Measurements from ENCODE around the gene HTR3B.
"Not testable (repeated sequence)": the region's sequence is repeated elsewhere in the genome, so short reads cannot be mapped to it uniquely, and the experiment has no call there.

HTR3B gene

DNA sequence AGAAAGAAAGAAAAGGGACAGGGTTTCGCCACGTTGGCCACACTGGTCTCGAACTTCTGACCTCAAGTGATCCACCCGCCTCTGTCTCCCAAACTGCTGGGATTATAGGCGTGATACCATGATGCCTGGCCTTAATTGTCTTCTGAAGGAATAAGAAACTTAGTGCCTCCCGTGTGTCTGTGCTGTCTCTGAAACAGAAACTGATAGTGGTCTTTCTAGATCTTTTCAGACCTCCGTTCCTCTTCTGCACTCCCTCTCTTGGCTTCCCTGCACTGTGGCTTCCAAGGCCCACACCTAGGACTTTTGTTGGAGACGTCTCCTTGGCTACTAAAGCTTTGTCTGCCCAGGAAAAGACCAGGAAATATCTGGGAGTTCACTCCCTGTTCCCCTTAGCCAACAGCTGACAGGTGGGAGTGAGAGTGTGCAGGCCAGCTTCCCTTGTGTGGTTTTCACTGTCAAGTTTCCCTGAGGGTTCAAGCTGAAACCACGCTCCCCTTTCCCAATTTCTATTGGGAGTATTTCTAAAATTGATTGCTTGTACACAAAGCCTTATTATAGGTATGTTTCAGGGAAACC lies 10.1 kb upstream of the HTR3B start:
- peaks cover 6% of the 10 kb centered on the region for H3K4me1 ChIP-seq (ENCODE audit: control insufficient read depth, insufficient read depth, low read length)
- no peak overlapping the region for H3K4me3 ChIP-seq (ENCODE audit: low read depth, low read length)
- no peak overlapping the region for H3K9ac ChIP-seq (ENCODE audit: low read depth, low read length)
- no peaks in the 10 kb centered on the region for H3K27me3 ChIP-seq (ENCODE audit: control insufficient read depth, insufficient read depth, low read length)
- no peaks in the 10 kb centered on the region for H3K36me3 ChIP-seq (ENCODE audit: control insufficient read depth, insufficient read depth, low read length)
- H3K9me3 ChIP-seq (ENCODE audit: control insufficient read depth, insufficient read depth, low read length), result no peaks in the 10 kb centered on the region

DNA sequence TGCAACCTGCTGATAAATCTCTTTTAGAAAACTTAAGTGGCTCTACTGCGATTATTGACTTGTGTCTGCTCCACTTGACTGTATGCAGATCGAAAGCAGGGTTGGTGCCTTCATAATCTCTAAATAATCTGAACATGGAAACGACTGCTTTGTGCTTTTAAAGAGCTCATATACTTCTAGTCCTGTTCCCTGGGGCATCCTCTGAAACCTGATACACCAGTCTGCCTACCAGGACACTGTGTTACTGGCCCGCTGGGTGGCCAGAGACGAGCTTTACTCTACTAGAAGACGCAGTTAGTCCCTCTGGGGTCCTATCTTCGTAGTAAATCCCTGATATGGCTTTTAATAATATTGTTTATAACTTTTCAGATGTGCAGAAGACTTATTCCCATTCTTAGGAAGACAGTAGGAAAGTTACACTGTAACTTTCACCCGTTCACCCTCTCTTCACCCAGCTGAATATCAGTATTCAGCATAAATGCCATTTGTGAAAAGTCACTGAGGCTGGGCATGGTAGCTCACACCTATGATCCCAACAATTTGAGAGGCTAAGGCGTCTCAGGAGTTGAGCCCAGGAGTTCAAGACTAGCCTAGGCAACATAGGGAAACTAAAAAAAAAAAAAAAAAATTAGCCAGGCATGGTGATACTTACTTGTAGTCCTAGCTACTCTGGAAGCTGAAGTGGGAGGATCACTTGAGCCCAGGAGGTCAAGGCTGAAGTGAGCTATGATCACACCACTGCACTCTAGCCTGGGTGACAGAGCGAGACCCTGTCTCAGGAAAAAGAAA lies 9.0 kb upstream of the HTR3B start:
- H3K36me3 ChIP-seq (ENCODE audit: control insufficient read depth, insufficient read depth, low read length), result no peaks in the 10 kb centered on the region
- H3K4me1 ChIP-seq (ENCODE audit: control insufficient read depth, insufficient read depth, low read length), result peaks cover 6% of the 10 kb centered on the region
- H3K4me3 ChIP-seq (ENCODE audit: low read depth, low read length), result no peak overlapping the region
- H3K27me3 ChIP-seq (ENCODE audit: control insufficient read depth, insufficient read depth, low read length), result no peaks in the 10 kb centered on the region
- no peaks in the 10 kb centered on the region for H3K9me3 ChIP-seq (ENCODE audit: control insufficient read depth, insufficient read depth, low read length)
- H3K9ac ChIP-seq (ENCODE audit: low read depth, low read length), result no peak overlapping the region

DNA sequence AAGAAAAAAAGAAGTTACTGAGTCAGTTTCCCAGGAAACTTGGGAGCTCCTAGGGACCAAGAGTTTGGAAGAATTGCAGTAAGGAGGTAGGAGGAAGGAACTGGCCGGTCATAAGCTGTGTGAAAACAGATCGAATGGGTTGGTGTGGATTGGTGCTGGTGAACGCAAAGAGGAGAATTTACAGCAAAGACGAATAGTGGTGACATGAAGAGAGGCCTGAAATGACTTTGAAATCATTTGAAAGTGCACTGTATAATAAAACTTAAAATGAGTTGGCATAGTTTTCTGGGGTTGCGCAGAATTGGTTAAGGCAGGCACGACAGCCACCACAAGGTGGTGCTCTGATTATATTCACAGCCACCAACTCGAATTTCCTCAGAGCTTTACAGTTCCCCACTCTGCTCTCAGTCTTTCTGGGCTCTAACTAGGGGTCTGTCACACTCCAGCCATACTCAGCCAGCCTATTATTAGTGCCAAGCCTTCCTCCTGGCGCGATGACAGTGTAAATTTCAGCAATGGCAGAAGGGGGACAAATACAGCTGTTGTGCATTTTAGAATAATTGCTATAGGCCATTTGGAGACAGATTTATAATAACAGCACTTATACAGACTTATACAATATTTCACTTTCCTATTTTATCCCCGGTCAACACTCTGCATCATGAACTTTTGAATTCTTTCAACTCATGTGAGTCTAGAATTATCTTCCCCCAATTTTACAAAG lies 8.3 kb upstream of the HTR3B start:
- Histone ChIP-seq H3K4me1 (ENCODE audit: control insufficient read depth, insufficient read depth, low read length) (peaks cover 6% of the 10 kb centered on the region), H3K9ac (ENCODE audit: low read depth, low read length) (no peak overlapping the region)

DNA sequence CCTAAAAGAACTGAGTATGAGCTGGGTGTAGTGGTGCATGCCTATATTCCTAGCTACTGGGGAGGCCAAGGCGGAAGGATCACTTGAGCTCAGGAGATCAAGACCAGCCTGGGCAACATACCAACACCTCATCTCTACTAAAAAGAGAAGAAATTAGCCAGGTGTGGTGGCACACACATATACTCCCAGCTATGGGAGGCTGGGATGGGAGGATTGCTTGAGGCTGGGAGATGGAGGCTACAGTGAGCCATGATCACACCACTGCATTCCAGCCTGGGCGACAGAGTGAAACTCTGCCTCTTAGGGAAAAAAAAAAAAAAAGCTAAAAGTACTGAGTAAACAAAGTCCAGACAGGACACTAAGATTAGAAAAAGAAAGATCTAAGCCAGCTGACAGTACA lies 3.5 kb upstream of the HTR3B start:
- Histone ChIP-seq H3K4me1 (ENCODE audit: control insufficient read depth, insufficient read depth, low read length) (peaks cover 2% of the 10 kb centered on the region), H3K36me3 (ENCODE audit: control insufficient read depth, insufficient read depth, low read length) (no peaks in the 10 kb centered on the region), H3K27me3 (ENCODE audit: control insufficient read depth, insufficient read depth, low read length) (no peaks in the 10 kb centered on the region), H3K4me3 (ENCODE audit: low read depth, low read length) (no peak overlapping the region), H3K9me3 (ENCODE audit: control insufficient read depth, insufficient read depth, low read length) (no peaks in the 10 kb centered on the region), H3K9ac (ENCODE audit: low read depth, low read length) (no peak overlapping the region)

More for the DNA sequence above, 8.3 kb upstream of the HTR3B start:
- H3K27me3 ChIP-seq (ENCODE audit: control insufficient read depth, insufficient read depth, low read length), result no peaks in the 10 kb centered on the region
- H3K4me3 ChIP-seq (ENCODE audit: low read depth, low read length), result no peak overlapping the region
- H3K9me3 ChIP-seq (ENCODE audit: control insufficient read depth, insufficient read depth, low read length), result no peaks in the 10 kb centered on the region
- H3K36me3 ChIP-seq (ENCODE audit: control insufficient read depth, insufficient read depth, low read length), result no peaks in the 10 kb centered on the region

DNA sequence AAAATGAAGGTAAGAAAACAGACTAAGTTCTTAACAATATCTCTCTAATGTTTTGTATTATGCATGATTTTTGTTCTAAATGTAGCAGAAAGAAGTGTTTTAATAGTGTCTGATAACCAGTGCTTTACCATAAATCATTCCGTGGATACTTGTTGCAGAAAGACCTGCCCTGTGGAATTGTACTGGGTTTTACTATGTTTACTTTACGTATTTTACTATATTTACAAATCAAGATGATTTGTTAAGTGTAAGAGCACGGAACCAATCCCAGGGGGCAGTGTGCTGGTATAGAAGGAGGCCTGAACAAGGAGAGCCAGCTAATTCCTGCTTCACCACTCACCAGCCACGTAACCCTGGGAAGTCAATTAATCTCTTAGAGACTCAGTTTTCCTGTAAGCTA lies 1.4 kb downstream of the HTR3B start:
- Histone ChIP-seq H3K36me3 (ENCODE audit: control insufficient read depth, insufficient read depth, low read length) (no peaks in the 10 kb centered on the region), H3K4me1 (ENCODE audit: control insufficient read depth, insufficient read depth, low read length) (peaks cover 2% of the 10 kb centered on the region), H3K9ac (ENCODE audit: low read depth, low read length) (no peak overlapping the region), H3K27me3 (ENCODE audit: control insufficient read depth, insufficient read depth, low read length) (no peaks in the 10 kb centered on the region), H3K4me3 (ENCODE audit: low read depth, low read length) (no peak overlapping the region), H3K9me3 (ENCODE audit: control insufficient read depth, insufficient read depth, low read length) (no peaks in the 10 kb centered on the region)

DNA sequence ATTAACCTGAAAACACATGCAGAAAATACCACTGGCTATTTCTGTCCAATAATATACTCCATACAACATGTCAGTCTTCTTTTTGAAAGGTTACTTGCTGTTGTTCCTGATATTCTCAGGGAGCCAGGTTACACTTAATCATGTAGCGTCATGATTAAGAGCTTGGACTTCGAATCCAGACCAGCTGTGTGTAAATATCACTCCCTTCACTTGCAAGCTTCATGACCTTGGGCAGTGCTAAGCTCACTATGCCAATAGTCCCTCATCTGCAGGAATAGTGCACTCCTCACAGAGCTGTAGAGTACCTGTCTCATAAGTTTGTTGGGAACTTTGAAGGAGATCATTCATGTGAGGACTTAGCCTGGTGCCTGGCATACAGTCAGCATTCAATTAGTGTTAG lies 1.9 kb downstream of the HTR3B start:
- Histone ChIP-seq H3K4me1 (ENCODE audit: control insufficient read depth, insufficient read depth, low read length) (peaks cover 2% of the 10 kb centered on the region), H3K36me3 (ENCODE audit: control insufficient read depth, insufficient read depth, low read length) (no peaks in the 10 kb centered on the region), H3K9ac (ENCODE audit: low read depth, low read length) (no peak overlapping the region), H3K27me3 (ENCODE audit: control insufficient read depth, insufficient read depth, low read length) (no peaks in the 10 kb centered on the region), H3K4me3 (ENCODE audit: low read depth, low read length) (no peak overlapping the region), H3K9me3 (ENCODE audit: control insufficient read depth, insufficient read depth, low read length) (no peaks in the 10 kb centered on the region)

DNA sequence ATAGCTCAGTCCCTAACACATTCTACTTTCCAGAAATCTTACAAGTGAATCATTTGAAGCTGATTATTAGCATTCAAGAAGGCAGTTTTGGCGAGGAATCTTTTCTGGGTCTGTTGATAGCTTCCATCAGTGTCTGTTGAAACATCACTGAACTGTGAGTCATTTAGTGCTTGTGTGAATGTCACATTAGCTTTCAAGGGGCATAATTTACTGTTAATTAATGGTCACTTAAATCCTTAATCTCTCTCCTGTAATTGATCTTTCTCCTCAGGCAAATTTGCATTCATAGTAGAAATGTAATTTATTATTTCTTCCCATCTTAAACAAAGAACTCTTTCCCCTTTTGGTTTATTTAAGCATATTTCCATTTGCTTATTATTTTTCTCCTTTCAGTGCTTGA lies 2.6 kb downstream of the HTR3B start:
- Histone ChIP-seq H3K4me3 (ENCODE audit: low read depth, low read length) (no peak overlapping the region), H3K27me3 (ENCODE audit: control insufficient read depth, insufficient read depth, low read length) (no peaks in the 10 kb centered on the region), H3K36me3 (ENCODE audit: control insufficient read depth, insufficient read depth, low read length) (no peaks in the 10 kb centered on the region)

DNA sequence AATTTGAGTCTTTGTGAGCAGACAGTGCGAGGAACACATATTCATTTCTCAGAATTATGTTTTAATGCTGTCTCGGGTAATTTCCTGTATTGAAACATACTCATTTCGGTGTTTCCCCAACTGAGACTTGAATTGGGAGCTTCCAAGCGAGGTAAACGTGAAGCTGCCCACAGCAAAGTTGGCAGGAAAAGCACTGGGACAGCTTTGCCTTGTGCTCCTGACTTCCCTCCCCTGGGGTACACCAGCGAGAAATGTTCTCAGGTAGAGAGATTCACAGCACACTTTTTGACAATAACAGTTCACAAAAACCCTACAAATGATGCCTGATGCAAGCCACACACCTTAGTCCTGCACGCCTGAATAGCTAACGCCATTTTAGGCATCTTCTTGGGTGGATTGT lies 3.1 kb downstream of the HTR3B start:
- H3K4me1 ChIP-seq (ENCODE audit: control insufficient read depth, insufficient read depth, low read length), result peaks cover 2% of the 10 kb centered on the region
- H3K36me3 ChIP-seq (ENCODE audit: control insufficient read depth, insufficient read depth, low read length), result no peaks in the 10 kb centered on the region
- H3K9ac ChIP-seq (ENCODE audit: low read depth, low read length), result no peak overlapping the region
- H3K4me3 ChIP-seq (ENCODE audit: low read depth, low read length), result no peak overlapping the region
- no peaks in the 10 kb centered on the region for H3K9me3 ChIP-seq (ENCODE audit: control insufficient read depth, insufficient read depth, low read length)
- H3K27me3 ChIP-seq (ENCODE audit: control insufficient read depth, insufficient read depth, low read length), result no peaks in the 10 kb centered on the region

More for the DNA sequence above, 2.6 kb downstream of the HTR3B start:
- H3K9me3 ChIP-seq (ENCODE audit: control insufficient read depth, insufficient read depth, low read length), result no peaks in the 10 kb centered on the region
- no peak overlapping the region for H3K9ac ChIP-seq (ENCODE audit: low read depth, low read length)
- peaks cover 2% of the 10 kb centered on the region for H3K4me1 ChIP-seq (ENCODE audit: control insufficient read depth, insufficient read depth, low read length)

DNA sequence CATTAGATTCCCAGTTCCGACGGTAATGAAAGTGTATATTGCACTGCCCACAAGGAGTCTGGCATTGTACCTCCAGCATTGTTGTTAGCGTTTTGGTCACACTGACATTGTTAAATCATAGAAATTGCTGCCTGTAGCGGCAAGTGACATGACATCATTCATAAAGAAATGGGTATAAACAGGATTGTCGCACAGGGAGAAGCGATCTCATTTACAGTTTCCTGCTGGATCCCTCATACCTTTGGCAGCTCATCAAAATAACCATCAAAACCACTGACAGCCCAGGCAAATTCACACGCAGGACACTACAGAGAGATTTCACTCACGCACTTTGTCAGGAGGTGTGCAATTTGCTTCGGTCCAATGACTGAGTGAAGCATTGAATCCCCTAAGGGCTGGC lies 3.5 kb downstream of the HTR3B start:
- no peak overlapping the region for H3K9ac ChIP-seq (ENCODE audit: low read depth, low read length)
- no peaks in the 10 kb centered on the region for H3K27me3 ChIP-seq (ENCODE audit: control insufficient read depth, insufficient read depth, low read length)
- H3K9me3 ChIP-seq (ENCODE audit: control insufficient read depth, insufficient read depth, low read length), result no peaks in the 10 kb centered on the region
- no peaks in the 10 kb centered on the region for H3K36me3 ChIP-seq (ENCODE audit: control insufficient read depth, insufficient read depth, low read length)
- peaks cover 2% of the 10 kb centered on the region for H3K4me1 ChIP-seq (ENCODE audit: control insufficient read depth, insufficient read depth, low read length)
- no peak overlapping the region for H3K4me3 ChIP-seq (ENCODE audit: low read depth, low read length)

DNA sequence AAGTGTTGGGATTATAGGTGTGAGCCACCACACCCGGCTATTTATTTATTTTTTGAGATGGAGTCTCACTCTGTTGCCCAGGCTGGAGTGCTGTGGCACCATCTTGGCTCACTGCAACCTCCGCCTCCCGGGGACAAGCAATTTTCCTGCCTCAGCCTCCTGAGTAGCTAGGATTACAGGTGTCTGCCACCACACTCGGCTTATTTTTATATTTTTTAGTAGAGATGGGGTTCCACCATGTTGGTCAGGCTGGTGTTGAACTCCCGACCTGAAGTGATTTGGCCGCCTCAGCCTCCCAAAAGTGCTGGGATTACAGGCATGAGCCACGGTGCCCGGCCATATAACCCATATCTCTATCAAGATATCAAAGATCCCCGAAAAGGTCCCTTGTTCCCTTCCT lies 6.9 kb downstream of the HTR3B start:
- H3K36me3 ChIP-seq (ENCODE audit: control insufficient read depth, insufficient read depth, low read length); H3K27me3 ChIP-seq (ENCODE audit: control insufficient read depth, insufficient read depth, low read length); H3K9ac ChIP-seq (ENCODE audit: low read depth, low read length); H3K9me3 ChIP-seq (ENCODE audit: control insufficient read depth, insufficient read depth, low read length); H3K4me1 ChIP-seq (ENCODE audit: control insufficient read depth, insufficient read depth, low read length); H3K4me3 ChIP-seq (ENCODE audit: low read depth, low read length): not testable (repeated sequence)

DNA sequence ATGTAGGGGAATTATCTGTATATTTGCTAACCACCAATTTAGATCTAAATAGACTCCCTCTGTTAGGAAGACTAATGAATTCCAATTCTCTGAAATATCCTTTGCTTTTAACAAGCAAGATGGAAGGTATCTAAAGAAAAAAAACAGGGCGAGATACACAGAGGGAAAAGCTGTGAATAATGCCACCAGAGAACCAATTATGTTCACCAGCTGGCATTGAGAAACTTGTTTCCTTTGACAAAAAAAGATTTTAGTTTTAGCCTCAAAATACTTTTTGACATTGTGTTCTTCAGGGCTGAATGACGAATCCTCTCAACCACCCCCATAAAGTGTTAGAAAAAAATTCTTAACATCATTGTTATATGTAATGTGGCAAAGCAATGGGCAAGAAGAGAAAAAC lies 19.0 kb downstream of the HTR3B start:
- no peak overlapping the region for H3K4me3 ChIP-seq (ENCODE audit: low read depth, low read length)
- H3K4me1 ChIP-seq (ENCODE audit: control insufficient read depth, insufficient read depth, low read length), result no peaks in the 10 kb centered on the region
- no peaks in the 10 kb centered on the region for H3K9me3 ChIP-seq (ENCODE audit: control insufficient read depth, insufficient read depth, low read length)
- no peaks in the 10 kb centered on the region for H3K27me3 ChIP-seq (ENCODE audit: control insufficient read depth, insufficient read depth, low read length)
- no peak overlapping the region for H3K9ac ChIP-seq (ENCODE audit: low read depth, low read length)
- H3K36me3 ChIP-seq (ENCODE audit: control insufficient read depth, insufficient read depth, low read length), result no peaks in the 10 kb centered on the region

Data from iPS-15b (cell line).